Left colon (tissue), 2 donors: ENCODE results near the gene CRYZL1. TPM values are rescaled to one million over a fixed set of nuclear protein-coding genes. Genes with fewer than 3 reads are reported as not detected.
"Not testable (repeated sequence)": the region's sequence is repeated elsewhere in the genome, so short reads cannot be mapped to it uniquely, and the experiment has no call there.

Source experiments
- ATAC-seq: fragments of 200-7000 bp; cut with Tn5 transposase; one replicate; pipeline ENCODE4 v1.9.1; 2020; ENCODE audit warnings: mild to moderate bottlenecking, moderate library complexity
- DNase-seq, 2 donors: peaks; one replicate each; pipeline ENCODE4 v3.0.0-alpha.2; 2020
- intact Hi-C, 2 donors: fragments of 100-400 bp; cut with DNase I in 1 of 2; cut with micrococcal nuclease in 1 of 2; formaldehyde crosslinking; loops; one replicate each; pipeline versions ENCODE4 v1.11.2 to v1.14.0; 2022; cut with DNase I, micrococcal nuclease
- total RNA-seq, 2 donors: library from RNA; stranded (reverse); fragmentation: NEBNext Ultra II Directional; extraction: Animal tissue kit (Norgen Biotek cat#: 25700); gene quantifications; one replicate each; pipeline ENCODE4 v1.2.1, GENCODE V29; 2021
- donor health status: DM: no; HTN: no; CAD: no.
- donor health status: DM: yes; HTN: yes; CAD: no.

Gene CRYZL1
- total RNA-seq, 2 donors from 2014 or later = 34.7 to 37.2 TPM

DNA sequence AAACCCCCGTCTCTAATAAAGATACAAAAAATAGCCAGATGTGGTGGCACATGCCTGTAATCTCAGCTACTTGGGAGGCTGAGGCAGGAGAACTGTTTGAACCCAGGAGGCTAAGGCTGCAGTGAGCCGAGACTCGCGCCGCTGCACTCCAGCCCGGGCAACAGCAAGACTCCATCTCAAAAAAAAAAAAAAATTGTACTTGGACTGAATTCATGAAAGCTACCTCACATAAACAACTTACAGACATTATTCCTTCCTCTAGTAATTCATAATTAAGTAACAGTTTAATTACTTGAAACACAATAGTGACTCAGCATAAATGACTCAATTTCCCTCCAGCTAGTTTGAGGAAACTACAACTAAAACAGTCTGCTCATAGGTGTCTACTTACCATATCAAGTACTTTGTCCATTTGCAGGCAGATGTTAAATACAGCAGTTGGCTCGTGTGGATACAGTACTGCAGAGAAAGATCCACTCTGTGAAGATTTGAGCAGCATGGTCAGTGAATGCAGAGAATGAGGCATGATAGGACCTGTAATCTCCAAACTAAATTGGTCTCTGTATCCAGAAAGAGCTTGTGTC, 62.5 kb downstream of the CRYZL1 start:
- ATAC-seq (peak; percentile 17), DNase-seq (no peak)
- intact Hi-C loops = no loop called here

DNA sequence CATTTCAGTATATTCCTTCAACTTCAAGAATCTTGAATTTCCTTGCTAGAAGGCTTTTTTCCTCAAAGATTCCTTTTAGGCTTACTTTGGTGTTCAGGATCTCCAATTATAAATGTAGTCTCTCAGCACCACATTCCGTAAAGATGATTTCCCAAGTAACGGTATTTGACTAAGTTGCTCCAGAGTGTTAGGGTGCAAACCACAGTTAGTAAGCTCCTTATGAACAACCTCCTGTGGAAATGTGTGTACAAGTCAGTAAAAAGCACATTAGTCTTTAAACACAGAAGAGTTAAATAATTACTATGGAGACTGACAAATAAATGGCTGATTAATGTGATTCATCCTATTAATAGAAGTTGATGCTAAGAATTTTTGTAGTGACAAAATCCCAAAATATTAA, 63.3 kb downstream of the CRYZL1 start:
- intact Hi-C loops = no loop called here
- DNase-seq (no peak), ATAC-seq (no peak)

DNA sequence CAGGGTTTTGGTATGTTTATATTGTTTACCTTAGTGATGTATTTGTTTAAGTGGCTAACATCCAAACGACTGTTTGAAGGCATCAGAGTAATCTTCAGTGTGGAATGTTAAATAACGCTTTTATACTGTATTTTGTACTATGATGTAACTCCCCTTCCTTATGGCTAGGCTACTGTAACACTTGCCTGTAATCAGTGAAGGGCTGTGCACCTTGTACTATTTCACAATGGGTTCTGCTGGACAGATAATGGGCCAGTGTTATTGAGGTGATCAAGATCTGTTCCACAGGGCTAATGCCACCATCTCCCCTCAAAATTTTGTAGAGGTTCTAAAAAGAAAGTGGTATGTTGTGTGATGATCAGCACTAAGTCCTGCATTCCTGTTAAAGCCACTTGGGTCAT, 64.8 kb downstream of the CRYZL1 start:
- intact Hi-C loops, DNase-seq: not testable (repeated sequence)
- ATAC-seq = peak; percentile 68

GRCh38 chr21:33572350-33572749, 69.2 kb downstream of the CRYZL1 start:
- no peak for ATAC-seq
- intact Hi-C loops = no loop called here
- DNase-seq = no peak

DNA sequence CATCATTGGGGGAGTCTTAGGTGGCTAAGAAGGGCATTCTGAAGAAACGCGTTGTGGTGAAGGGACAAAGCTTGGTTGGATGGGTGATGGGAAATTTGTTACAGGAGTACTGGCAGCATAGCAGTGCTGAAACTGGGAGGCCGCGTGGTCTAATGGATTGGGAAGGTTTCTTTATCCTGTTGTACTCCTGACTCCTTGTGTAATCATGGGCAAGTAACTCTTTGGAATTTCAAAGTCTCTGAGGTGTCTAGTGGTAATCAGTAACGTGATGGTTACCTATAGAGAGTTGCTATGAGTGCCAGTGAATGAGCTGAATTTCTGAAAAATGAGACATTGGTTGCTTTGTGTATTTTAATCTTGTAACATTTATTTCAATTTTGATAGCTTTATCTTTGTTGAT, 71.5 kb downstream of the CRYZL1 start:
- DNase-seq (no peak), ATAC-seq (no peak)
- intact Hi-C loops = no loop called here

- no peak for DNase-seq
- intact Hi-C loops = no loop called here
- no peak for ATAC-seq
Observed at GRCh38 chr21:33568448-33568847, 73.1 kb downstream of the CRYZL1 start.

DNA sequence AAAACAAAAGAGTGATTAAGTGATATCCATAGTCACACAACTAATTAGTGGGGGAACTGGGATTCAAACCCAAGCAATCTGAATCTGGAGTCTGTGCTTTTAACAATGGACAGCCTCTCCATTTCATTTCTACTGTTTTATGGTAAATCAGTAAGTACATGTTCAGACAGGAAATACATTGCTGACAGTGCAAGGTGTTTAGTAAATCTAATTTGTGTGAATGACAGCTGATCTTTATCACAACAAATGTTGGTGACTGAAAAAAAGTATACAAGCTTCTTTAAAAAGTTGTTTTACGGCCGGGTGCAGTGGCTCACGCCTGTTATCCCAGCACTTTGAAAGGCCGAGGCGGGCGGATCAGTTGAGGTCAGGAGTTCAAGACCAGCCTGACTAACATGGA, 73.6 kb downstream of the CRYZL1 start:
- no peak for ATAC-seq
- no peak for DNase-seq
- intact Hi-C loops = no loop called here

GRCh38 chr21:33566514-33566913, 75.0 kb downstream of the CRYZL1 start:
- intact Hi-C loops = no loop called here
- ATAC-seq (no peak), DNase-seq (no peak)

DNA sequence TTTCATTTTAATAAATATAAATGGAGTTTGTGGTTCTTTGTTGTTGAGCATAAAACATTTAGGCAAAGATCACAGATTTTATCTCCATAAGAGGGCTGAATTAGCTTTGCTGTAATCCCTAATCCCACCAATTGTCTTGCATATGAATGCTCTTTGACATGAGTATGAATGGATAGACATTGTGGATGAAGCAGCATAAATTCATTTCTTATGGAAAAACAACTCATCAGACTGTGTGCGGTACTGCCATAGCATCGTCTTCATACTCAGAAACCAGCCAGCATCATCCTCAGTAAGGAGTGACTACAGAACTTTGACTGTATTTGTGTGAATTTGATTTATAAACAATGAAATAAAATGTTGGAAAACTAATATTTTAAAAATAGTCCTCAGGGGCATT, 79.2 kb downstream of the CRYZL1 start:
- intact Hi-C loops = no loop called here
- no peak for ATAC-seq

GRCh38 chr21:33561373-33561772, 80.2 kb downstream of the CRYZL1 start:
- intact Hi-C loops = no loop called here
- ATAC-seq = no peak
- no peak for DNase-seq

More for the DNA sequence above, 79.2 kb downstream of the CRYZL1 start:
- DNase-seq = no peak

GRCh38 chr21:33560965-33561364, 80.6 kb downstream of the CRYZL1 start:
- ATAC-seq (no peak), DNase-seq (no peak)
- intact Hi-C loops = no loop called here

DNA sequence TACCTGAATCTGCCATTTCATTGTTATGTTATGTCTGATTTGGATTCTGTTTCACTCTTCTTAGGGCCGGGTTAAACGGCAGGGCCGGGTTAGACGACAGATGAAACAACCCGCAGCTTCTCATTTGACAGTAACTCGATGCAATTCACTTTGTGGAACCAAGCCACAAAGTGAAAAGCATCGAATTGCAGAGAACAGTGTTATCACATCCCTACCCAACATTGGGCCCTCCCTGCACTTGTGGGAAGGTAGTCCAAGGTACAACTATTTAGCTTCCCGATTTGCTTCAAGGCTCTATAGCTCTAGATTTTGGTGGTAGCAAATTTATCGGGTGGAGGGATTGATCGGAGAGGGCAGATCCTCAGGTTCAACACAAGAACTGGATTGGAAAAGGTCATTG, 81.7 kb downstream of the CRYZL1 start:
- DNase-seq (no peak), ATAC-seq (no peak)
- intact Hi-C loops = no loop called here

- intact Hi-C loops = no loop called here
- DNase-seq (no peak), ATAC-seq (no peak)
Observed at GRCh38 chr21:33558777-33559421, 82.6 kb downstream of the CRYZL1 start.

DNA sequence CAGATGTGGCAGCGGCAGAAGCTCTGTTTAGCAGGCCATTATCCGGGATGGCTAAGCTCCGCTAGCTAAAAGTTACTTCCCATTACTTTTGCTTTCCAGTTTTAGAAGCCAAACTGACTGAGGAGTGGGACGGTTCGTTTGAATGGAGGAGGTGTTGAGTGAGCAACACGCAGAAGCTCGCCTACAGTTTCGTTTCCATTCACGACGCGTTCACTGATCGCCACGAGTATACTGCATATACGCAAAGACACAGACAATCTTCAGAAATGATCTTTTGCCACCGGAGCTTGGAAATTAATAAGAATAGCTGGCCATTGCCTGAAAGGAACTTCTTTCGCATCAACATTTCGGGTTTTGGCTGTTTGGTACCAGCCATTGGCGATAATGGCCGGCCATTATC, 84.1 kb downstream of the CRYZL1 start:
- no peak for ATAC-seq
- no peak for DNase-seq
- intact Hi-C loops = no loop called here

GRCh38 chr21:33554982-33555344, 86.6 kb downstream of the CRYZL1 start:
- intact Hi-C loops = no loop called here
- DNase-seq (no peak), ATAC-seq (no peak)

DNA sequence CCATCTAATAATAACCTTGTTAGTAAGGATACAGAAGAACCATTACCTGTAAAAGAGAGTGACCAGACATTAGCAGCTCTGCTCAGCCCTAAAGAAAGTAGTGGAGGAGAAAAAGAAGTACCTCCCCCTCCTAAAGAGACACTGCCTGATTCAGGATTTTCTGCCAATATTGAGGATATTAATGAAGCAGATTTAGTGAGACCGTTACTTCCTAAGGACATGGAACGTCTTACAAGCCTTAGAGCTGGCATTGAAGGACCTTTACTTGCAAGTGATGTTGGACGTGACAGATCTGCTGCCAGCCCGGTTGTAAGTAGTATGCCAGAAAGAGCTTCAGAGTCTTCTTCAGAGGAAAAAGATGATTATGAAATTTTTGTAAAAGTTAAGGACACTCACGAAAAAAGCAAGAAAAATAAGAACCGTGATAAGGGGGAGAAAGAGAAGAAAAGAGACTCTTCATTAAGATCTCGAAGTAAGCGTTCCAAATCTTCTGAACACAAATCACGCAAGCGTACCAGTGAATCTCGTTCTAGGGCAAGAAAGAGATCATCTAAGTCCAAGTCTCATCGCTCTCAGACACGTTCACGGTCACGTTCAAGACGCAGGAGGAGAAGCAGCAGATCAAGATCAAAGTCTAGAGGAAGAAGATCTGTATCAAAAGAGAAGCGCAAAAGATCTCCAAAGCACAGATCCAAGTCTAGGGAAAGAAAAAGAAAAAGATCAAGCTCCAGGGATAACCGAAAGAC, 87.1 kb downstream of the CRYZL1 start:
- no peak for DNase-seq
- intact Hi-C loops = no loop called here

GRCh38 chr21:33552999-33553598, 88.4 kb downstream of the CRYZL1 start:
- ATAC-seq = peak; percentile 3
- intact Hi-C loops = no loop called here
- DNase-seq = no peak

More for the DNA sequence above, 87.1 kb downstream of the CRYZL1 start:
- no peak for ATAC-seq

GRCh38 chr21:33552093-33552998, 89.2 kb downstream of the CRYZL1 start:
- intact Hi-C loops = no loop called here
- DNase-seq (no peak), ATAC-seq (peak; percentile 18)

GRCh38 chr21:33551664-33552063, 89.9 kb downstream of the CRYZL1 start:
- intact Hi-C loops = no loop called here
- DNase-seq (no peak), ATAC-seq (no peak)
